Neural cell (in vitro differentiated cells): ENCODE results near the gene VOPP1. TPM values are rescaled to one million over a fixed set of nuclear protein-coding genes. Genes with fewer than 3 reads are reported as not detected.

ENCODE experiments used
- H2AFZ ChIP-seq: fragments of 200-600, 300-800 bp; sonication (generic), shearing (Covaris generic); 2 replicates; pipeline ENCODE4 v1.6.0; 2014; ENCODE audit warnings: low read depth, mild to moderate bottlenecking, antibody characterized with exemption, low read length, moderate library complexity
- H3F3A ChIP-seq: fragments of 200-600 bp; shearing (Covaris generic); 2 replicates; pipeline ENCODE4 v1.6.1; 2016; ENCODE audit warnings: mild to moderate bottlenecking, moderate library complexity, mixed read lengths, antibody characterized with exemption, low read length; ENCODE audit not compliant: insufficient read depth, poor library complexity, severe bottlenecking
- H3K27ac ChIP-seq: fragments of 200-600, 300-800 bp; sonication (generic), shearing (Covaris generic); 2 replicates; pipeline ENCODE4 v1.5.1; 2014; ENCODE audit warnings: mild to moderate bottlenecking, low read length, moderate library complexity
- H3K27me3 ChIP-seq: fragments of 300-800, 200-600 bp; sonication (generic), shearing (Covaris generic); 2 replicates; pipeline ENCODE4 v1.6.0; 2014; ENCODE audit warnings: mild to moderate bottlenecking, low read depth, low read length, moderate library complexity; ENCODE audit not compliant: insufficient read depth
- H3K36me3 ChIP-seq: fragments of 300-800, 200-600 bp; sonication (generic), shearing (Covaris generic); 2 replicates; pipeline ENCODE4 v1.5.1; 2014; ENCODE audit warnings: mild to moderate bottlenecking, antibody characterized with exemption, low read length, moderate library complexity; ENCODE audit not compliant: insufficient read depth
- H3K4me2 ChIP-seq: fragments of 300-800, 200-600 bp; sonication (generic), shearing (Covaris generic); 2 replicates; pipeline ENCODE4 v1.6.0; 2014; ENCODE audit warnings: mild to moderate bottlenecking, low read length
- H3K4me3 ChIP-seq: fragments of 300-800, 200-600 bp; sonication (generic), shearing (Covaris generic); 2 replicates; pipeline ENCODE4 v1.5.1; 2014; ENCODE audit warnings: mild to moderate bottlenecking, low read length, moderate library complexity
- H3K79me2 ChIP-seq: fragments of 200-600 bp; shearing (Covaris generic); replicated peaks from 2 replicates; pipeline ENCODE4 v1.6.0; 2014; ENCODE audit warnings: mild to moderate bottlenecking, low read length, moderate library complexity; ENCODE audit not compliant: insufficient read depth
- H3K9ac ChIP-seq: fragments of 300-800, 200-600 bp; sonication (generic), shearing (Covaris generic); 2 replicates; pipeline ENCODE4 v1.6.1; 2016; ENCODE audit warnings: mild to moderate bottlenecking, low read length, mixed read lengths
- H3K9me2 ChIP-seq: fragments of 200-600 bp; shearing (Covaris generic); 2 replicates; pipeline ENCODE4 v1.6.1; 2016; ENCODE audit warnings: mild to moderate bottlenecking, low read length, mixed read lengths; ENCODE audit not compliant: insufficient read depth
- H3K9me3 ChIP-seq: fragments of 200-600, 300-800 bp; sonication (generic), shearing (Covaris generic); 2 replicates; pipeline ENCODE4 v1.6.1; 2016; ENCODE audit warnings: mild to moderate bottlenecking, mixed run types, low read length, moderate library complexity, mixed read lengths
- H4K20me1 ChIP-seq: fragments of 200-600 bp; shearing (Covaris generic); 2 replicates; pipeline ENCODE4 v1.6.1; 2016; ENCODE audit warnings: mild to moderate bottlenecking, mixed run types; ENCODE audit not compliant: insufficient read depth
- CTCF ChIP-seq: fragments of 450-650 bp; IDR thresholded peaks from 2 replicates; pipeline ENCODE4 v1.5.1; 2014; ENCODE audit warnings: antibody characterized with exemption, mild to moderate bottlenecking, moderate library complexity; ENCODE audit not compliant: poor library complexity, severe bottlenecking
- EP300 ChIP-seq: fragments of 450-650 bp; conservative IDR thresholded peaks from 2 replicates; pipeline ENCODE4 v1.6.1; 2014; ENCODE audit warnings: antibody characterized with exemption, mild to moderate bottlenecking, moderate library complexity; ENCODE audit not compliant: poor library complexity, severe bottlenecking
- EZH2 ChIP-seq: fragments of 200-600, 300-800 bp; shearing (Covaris generic), sonication (generic); IDR thresholded peaks from 2 replicates; pipeline ENCODE4 v1.6.1; 2014; ENCODE audit warnings: antibody characterized with exemption, low read length, borderline replicate concordance, mild to moderate bottlenecking; ENCODE audit not compliant: insufficient read depth, poor library complexity, severe bottlenecking
- MXI1 ChIP-seq: fragments of 450-650 bp; conservative IDR thresholded peaks from 2 replicates; pipeline ENCODE4 v1.6.1; 2014; ENCODE audit warnings: antibody characterized with exemption, mild to moderate bottlenecking; ENCODE audit not compliant: poor library complexity, severe bottlenecking
- POLR2AphosphoS5 ChIP-seq: IDR thresholded peaks from 2 replicates; pipeline ENCODE4 v1.6.1; 2012
- RAD21 ChIP-seq: fragments of 450-650 bp; conservative IDR thresholded peaks from 2 replicates; pipeline ENCODE4 v1.6.1; 2014; ENCODE audit warnings: antibody characterized with exemption, mild to moderate bottlenecking, moderate library complexity
- REST ChIP-seq: IDR thresholded peaks from 2 replicates; pipeline ENCODE4 v1.6.1; 2012; ENCODE audit warnings: borderline replicate concordance
- SMC3 ChIP-seq: fragments of 450-650 bp; conservative IDR thresholded peaks from 2 replicates; pipeline ENCODE4 v1.6.1; 2014; ENCODE audit warnings: antibody characterized with exemption, mild to moderate bottlenecking, moderate library complexity; ENCODE audit not compliant: poor library complexity
- TAF1 ChIP-seq: IDR thresholded peaks from 2 replicates; pipeline ENCODE4 v1.6.1; 2012; ENCODE audit warnings: low read depth
- polyA plus RNA-seq: library from polyadenylated mRNA; depleted of rRNA; stranded (reverse); fragments of >200 nt; gene quantifications from 2 replicates; pipeline ENCODE4 v1.2.3, GENCODE V29; 2014

Gene VOPP1
- polyA plus RNA-seq, 1 donor from 2014 or later: 85.8 TPM

GRCh38 chr7:55488216-55488615, 84.1 kb downstream of the VOPP1 start:
- H3K27ac ChIP-seq: no peak overlapping the region
- H3F3A ChIP-seq: no peaks in the 10 kb centered on the region
- no peaks in the 10 kb centered on the region for H3K27me3 ChIP-seq
- no peak for TF ChIP-seq EP300
- TF ChIP-seq POLR2AphosphoS5: no peak
- TF ChIP-seq TAF1: no peak
- TF ChIP-seq MXI1: no peak
- no peak for TF ChIP-seq RAD21
- TF ChIP-seq SMC3: no peak
- TF ChIP-seq EZH2: no peak
- TF ChIP-seq CTCF: no peak
- TF ChIP-seq REST: no peak
- no peak overlapping the region for H2AFZ ChIP-seq
- H3K79me2 ChIP-seq: no peaks in the 10 kb centered on the region
- H3K4me3 ChIP-seq: no peak overlapping the region
- no peaks in the 10 kb centered on the region for H3K36me3 ChIP-seq
- H3K9ac ChIP-seq: no peak overlapping the region
- H3K4me2 ChIP-seq: no peak overlapping the region
- H3K9me3 ChIP-seq: no peaks in the 10 kb centered on the region
- no peaks in the 10 kb centered on the region for H3K9me2 ChIP-seq
- no peaks in the 10 kb centered on the region for H4K20me1 ChIP-seq

- H3K27ac ChIP-seq: no peak overlapping the region
- H3K4me3 ChIP-seq: no peak overlapping the region
- no peaks in the 10 kb centered on the region for H3K9me2 ChIP-seq
- no peaks in the 10 kb centered on the region for H3K9me3 ChIP-seq
- H3K27me3 ChIP-seq: no peaks in the 10 kb centered on the region
- no peak overlapping the region for H3K4me2 ChIP-seq
- no peaks in the 10 kb centered on the region for H3K36me3 ChIP-seq
- no peak overlapping the region for H3K9ac ChIP-seq
- H2AFZ ChIP-seq: no peak overlapping the region
- H3K79me2 ChIP-seq: no peaks in the 10 kb centered on the region
- H4K20me1 ChIP-seq: no peaks in the 10 kb centered on the region
- TF ChIP-seq SMC3 (no peak), CTCF (no peak), EP300 (peak; percentile 94), POLR2AphosphoS5 (peak; percentile 87), RAD21 (no peak), REST (peak; percentile 26)
- no peaks in the 10 kb centered on the region for H3F3A ChIP-seq
Measured at GRCh38 chr7:55486991-55487390, 85.3 kb downstream of the VOPP1 start.
